Measurements from ENCODE around the gene PPT2. TPM values are rescaled to one million over a fixed set of nuclear protein-coding genes. Genes with fewer than 3 reads are reported as not detected.

PPT2 gene
- total and polyA plus RNA-seq, 2 donors (not counting 3 experiments of a cell fraction or from before 2014, with no cell fraction given): 27.2 to 47.3 TPM

- Histone ChIP-seq H3K79me2 (ENCODE audit: control insufficient read depth, insufficient read depth, low read length) (no peaks in the 10 kb centered on the region), H3K9ac (replicated peaks; ENCODE audit: extremely low read depth, insufficient read depth, low read length) (no peak overlapping the region), H3K27me3 (ENCODE audit: control insufficient read depth in 2 of 2, insufficient read depth in 2 of 2, low read length in 2 of 2) (no peaks in the 10 kb centered on the region), H3K27ac (ENCODE audit: insufficient read depth, low read depth, low read length) (no peak overlapping the region), H3K4me2 (ENCODE audit: insufficient read depth, low read length) (no peak overlapping the region), H3K9me3 (replicated peaks; ENCODE audit: control insufficient read depth, insufficient read depth, low read length) (no peaks in the 10 kb centered on the region), H3K9me1 (replicated peaks; ENCODE audit: control insufficient read depth, extremely low read depth, insufficient read depth, low read length) (no peaks in the 10 kb centered on the region), H3K36me3 (ENCODE audit: control insufficient read depth in 2 of 2, extremely low read depth in 1 of 2, insufficient read depth in 2 of 2, low read length in 2 of 2) (peaks cover 7 to 21% of the 10 kb centered on the region in 2 experiments), H3K4me1 (ENCODE audit: control insufficient read depth, extremely low read depth, insufficient read depth, low read length) (no peaks in the 10 kb centered on the region), H3K4me3 (replicated peaks in 1 of 3; ENCODE audit: insufficient read depth in 1 of 3, low read depth in 1 of 3, low read length in 3 of 3) (no peak overlapping the region), H2AFZ (ENCODE audit: low read depth, low read length) (no peak overlapping the region), H4K20me1 (replicated peaks; ENCODE audit: control insufficient read depth, extremely low read depth, insufficient read depth, low read length) (no peaks in the 10 kb centered on the region)
- CTCF ChIA-PET: no interaction called here
- TF ChIP-seq MYC (IDR thresholded peaks at IDR 0.05; ENCODE audit: low read depth, low read length): no peak
- TF ChIP-seq CTCF (IDR thresholded peaks at IDR 0.05; ENCODE audit: extremely low read depth in 1 of 2, insufficient read depth in 1 of 2, low read depth in 1 of 2, low read length in 2 of 2): no peak
- no peak for TF ChIP-seq JUN (IDR thresholded peaks at IDR 0.05; ENCODE audit: borderline replicate concordance, insufficient read depth, insufficient read length, low read depth)
- no peak for TF ChIP-seq MAX (IDR thresholded peaks at IDR 0.05; ENCODE audit: insufficient read depth, insufficient read length)
- TF ChIP-seq POLR2A (IDR thresholded peaks at IDR 0.05; ENCODE audit: low read depth, low read length): no peak
- no peak for TF ChIP-seq FOS (IDR thresholded peaks at IDR 0.05; ENCODE audit: borderline replicate concordance, insufficient read depth, low read length)
- no peak for TF ChIP-seq GATA2 (IDR thresholded peaks at IDR 0.05; ENCODE audit: insufficient read depth, insufficient read length, low read depth, low read length)
- no peak for TF ChIP-seq POLR2AphosphoS5 (IDR thresholded peaks at IDR 0.05; ENCODE audit: insufficient read depth, low read depth, low read length)
- no peak for TF ChIP-seq EZH2 (IDR thresholded peaks at IDR 0.05; ENCODE audit: borderline replicate concordance, low read depth, low read length, severe bottlenecking)
- no peak for FAIRE-seq
- POLR2A ChIA-PET: no interaction called here
- no peak for DNase-seq (ENCODE audit: low read depth, low spot score)
- intact Hi-C loops (cut with micrococcal nuclease): no loop called here
- dilution Hi-C loops (cut with MboI; ENCODE audit: extremely low pct_ligation_motif_present, low sequenced_read_pairs): no loop called here
- no TSS peak for BruUV-seq (replicated peaks)
These were observed 13.9 kb downstream of the PPT2 start for GRCh38 chr6:32167761-32168262.

Measured in endothelial cell of umbilical vein (primary cell).